ACC112 (cell line): ENCODE measurements around the gene NDNF.

Experiments
- H2AFZ ChIP-seq: fragments of 200-600 bp; sonication (generic); one replicate; pipeline ENCODE4 v1.6.0; 2017; ENCODE audit warnings: antibody characterized with exemption, low read length; ENCODE audit not compliant: unreplicated experiment
- H3K27ac ChIP-seq: fragments of 200-600 bp; sonication (generic); 2 replicates; pipeline ENCODE4 v1.5.1; 2014; ENCODE audit warnings: low read depth, mild to moderate bottlenecking, antibody characterized with exemption, low read length, moderate library complexity
- H3K27me3 ChIP-seq: fragments of 200-600 bp; sonication (generic); 2 replicates; pipeline ENCODE4 v1.6.1; 2014; ENCODE audit warnings: mild to moderate bottlenecking, antibody characterized with exemption, low read length, moderate library complexity, mixed read lengths; ENCODE audit not compliant: insufficient read depth
- H3K36me3 ChIP-seq: fragments of 200-600 bp; sonication (generic); 2 replicates; pipeline ENCODE4 v1.6.1; 2016; ENCODE audit warnings: mild to moderate bottlenecking, antibody characterized with exemption, low read length, moderate library complexity, mixed read lengths; ENCODE audit not compliant: insufficient read depth
- H3K4me1 ChIP-seq: fragments of 200-600 bp; sonication (generic); one replicate; pipeline ENCODE4 v1.6.1; 2016; ENCODE audit warnings: low read length, mixed read lengths; ENCODE audit not compliant: insufficient read depth, unreplicated experiment, control insufficient read depth
- H3K4me3 ChIP-seq: fragments of 200-600 bp; sonication (generic); 2 replicates; pipeline ENCODE4 v1.5.1; 2014; ENCODE audit warnings: mild to moderate bottlenecking, low read depth, low read length
- H3K79me2 ChIP-seq: fragments of 200-600 bp; sonication (generic); one replicate; pipeline ENCODE4 v1.6.0; 2016; ENCODE audit warnings: low read length; ENCODE audit not compliant: control insufficient read depth, unreplicated experiment, insufficient read depth

The NDNF gene

DNA sequence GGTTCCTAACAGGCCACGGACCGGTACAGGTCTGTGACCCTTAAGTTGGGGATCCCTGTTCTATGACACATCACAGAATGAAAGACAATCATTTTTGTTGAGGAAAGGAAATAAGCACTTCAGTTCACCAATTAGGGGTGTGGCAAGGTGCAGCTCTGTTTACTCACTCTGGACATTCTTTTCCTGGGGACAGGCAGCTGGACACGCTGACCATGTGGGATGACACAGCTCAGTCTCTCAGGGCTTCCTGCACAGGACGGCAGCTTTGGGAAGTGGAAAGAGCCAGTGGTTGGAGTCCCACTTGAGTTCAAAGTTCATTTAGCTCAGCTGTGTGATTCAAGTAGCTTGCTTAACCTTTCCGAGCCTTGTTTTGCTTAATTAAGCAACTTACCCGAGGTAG, 55.7 kb downstream of the NDNF start:
- H3K27ac ChIP-seq = no peak overlapping the region
- H3K27me3 ChIP-seq = no peaks in the 10 kb centered on the region
- no peaks in the 10 kb centered on the region for H3K4me1 ChIP-seq
- no peak overlapping the region for H3K4me3 ChIP-seq
- no peaks in the 10 kb centered on the region for H3K36me3 ChIP-seq
- no peaks in the 10 kb centered on the region for H3K79me2 ChIP-seq
- no peak overlapping the region for H2AFZ ChIP-seq

DNA sequence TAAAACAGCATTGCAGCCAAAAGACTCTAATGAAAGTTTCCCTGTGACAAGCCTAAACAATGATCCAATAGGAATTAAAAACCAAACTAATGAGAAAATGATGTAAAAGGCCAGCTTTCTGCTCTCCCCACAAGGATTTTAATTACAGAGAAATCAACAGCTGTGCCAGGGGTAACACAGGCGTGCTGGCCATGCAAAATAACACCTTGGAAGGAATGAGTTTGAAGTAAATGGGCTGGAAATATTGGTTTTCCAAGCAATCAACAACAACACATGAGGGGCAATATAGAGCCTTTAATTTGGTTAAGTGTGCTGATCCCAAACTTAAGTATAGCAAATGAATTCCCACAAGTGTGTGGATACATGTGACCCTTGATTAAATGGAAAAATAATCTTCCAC, 56.9 kb downstream of the NDNF start:
- H3K4me3 ChIP-seq = no peak overlapping the region
- no peaks in the 10 kb centered on the region for H3K79me2 ChIP-seq
- no peak overlapping the region for H3K27ac ChIP-seq
- H3K27me3 ChIP-seq = no peaks in the 10 kb centered on the region
- H2AFZ ChIP-seq = no peak overlapping the region
- H3K36me3 ChIP-seq = no peaks in the 10 kb centered on the region
- no peaks in the 10 kb centered on the region for H3K4me1 ChIP-seq

DNA sequence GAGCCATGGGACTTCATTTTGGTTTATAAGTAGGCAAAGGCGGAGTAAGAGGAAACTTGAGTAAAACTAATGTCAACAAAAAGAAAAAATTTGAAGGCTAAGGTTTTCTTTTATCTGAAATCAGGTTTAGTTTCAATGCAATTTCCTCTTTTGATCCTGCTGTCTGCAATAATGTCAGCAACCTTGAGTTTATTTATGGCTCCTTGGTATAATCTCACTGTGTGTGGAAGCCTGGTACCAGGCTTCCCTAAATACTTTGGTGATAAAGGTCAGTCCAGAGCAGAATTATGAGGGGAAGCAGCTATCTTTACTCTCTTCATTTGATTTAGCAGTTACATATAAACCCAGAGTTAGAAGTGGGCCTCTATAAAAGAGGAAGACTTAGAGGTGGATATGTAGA, 57.8 kb downstream of the NDNF start:
- Histone ChIP-seq H3K4me3 (no peak overlapping the region), H3K36me3 (no peaks in the 10 kb centered on the region), H3K27me3 (no peaks in the 10 kb centered on the region), H3K4me1 (no peaks in the 10 kb centered on the region), H3K79me2 (no peaks in the 10 kb centered on the region), H3K27ac (no peak overlapping the region), H2AFZ (no peak overlapping the region)

DNA sequence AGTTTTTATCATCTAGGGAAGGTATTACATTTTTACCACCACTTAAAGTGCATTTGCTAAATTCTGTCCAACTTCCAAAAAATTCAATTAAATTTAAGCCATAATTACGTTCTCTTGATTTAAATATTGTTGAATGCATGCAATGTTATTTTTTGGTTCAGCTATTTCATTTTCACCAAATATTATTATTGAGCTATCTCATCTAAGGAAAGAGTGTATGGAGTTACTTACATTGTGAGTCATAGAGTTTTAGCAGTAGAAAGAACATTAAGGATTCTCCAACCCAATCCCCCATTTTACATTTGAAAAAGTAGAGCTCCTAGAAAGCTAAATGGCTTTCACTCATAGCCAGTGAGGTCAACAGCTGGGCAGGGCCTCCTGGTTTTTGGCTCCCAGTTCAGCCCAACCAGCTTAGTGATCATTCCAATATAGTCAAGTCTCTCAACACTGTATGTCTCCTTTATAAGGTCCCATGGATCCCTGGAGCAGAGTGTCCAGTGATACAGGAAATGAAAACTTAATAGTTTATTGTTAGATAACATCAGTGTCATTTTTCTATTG, 60.5 kb downstream of the NDNF start:
- Histone ChIP-seq H3K36me3 (no peaks in the 10 kb centered on the region), H3K4me1 (no peaks in the 10 kb centered on the region), H3K27ac (no peak overlapping the region), H3K79me2 (no peaks in the 10 kb centered on the region), H3K4me3 (no peak overlapping the region), H3K27me3 (no peaks in the 10 kb centered on the region), H2AFZ (no peak overlapping the region)

DNA sequence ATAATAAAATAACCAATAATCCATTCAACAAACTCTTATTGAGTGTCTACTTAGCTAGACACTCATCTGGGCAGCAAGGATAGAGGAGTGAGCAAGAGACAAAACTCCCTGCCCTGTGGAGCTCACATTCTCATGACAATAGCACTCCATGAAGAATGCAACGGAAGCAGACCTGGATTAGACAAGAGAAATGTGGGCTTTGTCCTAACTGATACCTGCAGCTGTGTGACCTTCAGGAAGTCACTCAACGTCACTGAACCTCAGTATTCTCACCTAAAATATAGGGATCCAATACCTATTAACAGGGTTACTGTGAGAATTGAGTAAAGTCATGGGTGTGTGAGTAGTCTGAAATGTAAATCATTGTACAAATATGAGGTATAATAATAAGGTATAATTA, 61.2 kb downstream of the NDNF start:
- H3K27me3 ChIP-seq = no peaks in the 10 kb centered on the region
- no peaks in the 10 kb centered on the region for H3K36me3 ChIP-seq
- H3K79me2 ChIP-seq = no peaks in the 10 kb centered on the region
- no peak overlapping the region for H3K27ac ChIP-seq
- H2AFZ ChIP-seq = no peak overlapping the region
- H3K4me3 ChIP-seq = no peak overlapping the region
- H3K4me1 ChIP-seq = no peaks in the 10 kb centered on the region

DNA sequence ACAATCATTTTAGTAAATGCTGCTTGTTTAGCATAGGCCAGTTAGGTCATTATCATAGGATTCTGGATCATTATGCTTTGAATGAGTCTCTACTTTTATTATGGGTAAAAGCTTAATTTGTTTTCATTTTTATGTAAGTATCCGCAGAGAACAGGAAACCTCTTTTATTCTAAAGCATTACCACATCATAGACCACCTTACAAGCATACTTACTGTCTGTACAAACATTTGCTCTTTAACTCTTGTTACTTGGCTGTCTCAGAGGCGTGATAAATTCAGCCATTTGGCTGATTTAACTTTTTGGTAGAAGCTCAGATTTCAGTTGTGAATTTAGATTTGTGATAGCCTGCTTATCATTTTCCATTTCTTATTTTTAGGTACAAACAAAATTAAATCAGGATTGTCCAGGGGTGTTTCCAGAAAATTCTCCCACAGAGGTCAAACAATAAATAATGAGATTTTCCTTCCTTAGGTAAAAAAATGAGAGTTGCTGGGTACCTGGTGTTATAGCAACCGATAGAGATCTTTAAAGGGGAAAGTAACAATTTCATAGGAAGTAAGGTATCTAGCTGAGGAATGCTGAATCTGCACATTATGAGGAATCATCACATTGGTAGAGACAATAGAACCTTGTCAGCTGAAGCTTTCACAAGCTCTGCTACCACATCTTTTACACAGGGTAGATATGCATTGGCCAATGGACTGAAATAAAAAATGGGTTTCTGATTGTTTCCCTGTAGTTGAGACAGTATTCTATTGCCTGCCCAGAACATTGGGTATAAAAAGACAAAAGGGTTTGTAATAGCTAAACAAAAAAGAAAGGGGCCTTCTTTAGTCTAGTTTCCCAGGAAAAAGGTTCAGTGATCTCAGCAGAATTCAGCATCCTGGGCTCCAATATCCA, 62.5 kb downstream of the NDNF start:
- H3K4me3 ChIP-seq = no peak overlapping the region
- no peaks in the 10 kb centered on the region for H3K79me2 ChIP-seq
- no peak overlapping the region for H2AFZ ChIP-seq
- no peaks in the 10 kb centered on the region for H3K27me3 ChIP-seq
- no peaks in the 10 kb centered on the region for H3K36me3 ChIP-seq
- no peak overlapping the region for H3K27ac ChIP-seq
- H3K4me1 ChIP-seq = no peaks in the 10 kb centered on the region

DNA sequence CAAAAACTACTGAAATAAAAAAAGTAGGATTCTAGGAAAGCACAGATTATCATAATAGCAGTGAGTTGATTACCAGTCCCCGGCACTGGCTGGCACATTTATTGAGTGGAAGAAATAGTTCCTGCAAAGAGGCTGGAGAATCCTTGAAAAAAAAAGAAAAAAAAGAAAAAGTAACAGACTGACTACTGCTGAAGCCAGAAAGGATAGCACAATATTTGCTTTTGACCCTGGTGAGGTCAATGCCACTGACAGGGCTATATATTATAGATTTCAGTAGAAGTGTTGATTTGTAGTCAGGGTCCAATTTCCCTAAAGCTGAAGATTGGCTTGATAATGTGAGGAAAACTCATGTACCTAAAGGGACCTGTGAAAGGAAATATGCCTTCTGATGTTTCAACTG, 64.7 kb downstream of the NDNF start:
- H3K79me2 ChIP-seq = no peaks in the 10 kb centered on the region
- no peaks in the 10 kb centered on the region for H3K36me3 ChIP-seq
- H3K27ac ChIP-seq = no peak overlapping the region
- no peak overlapping the region for H3K4me3 ChIP-seq
- no peak overlapping the region for H2AFZ ChIP-seq
- H3K4me1 ChIP-seq = no peaks in the 10 kb centered on the region
- H3K27me3 ChIP-seq = no peaks in the 10 kb centered on the region

DNA sequence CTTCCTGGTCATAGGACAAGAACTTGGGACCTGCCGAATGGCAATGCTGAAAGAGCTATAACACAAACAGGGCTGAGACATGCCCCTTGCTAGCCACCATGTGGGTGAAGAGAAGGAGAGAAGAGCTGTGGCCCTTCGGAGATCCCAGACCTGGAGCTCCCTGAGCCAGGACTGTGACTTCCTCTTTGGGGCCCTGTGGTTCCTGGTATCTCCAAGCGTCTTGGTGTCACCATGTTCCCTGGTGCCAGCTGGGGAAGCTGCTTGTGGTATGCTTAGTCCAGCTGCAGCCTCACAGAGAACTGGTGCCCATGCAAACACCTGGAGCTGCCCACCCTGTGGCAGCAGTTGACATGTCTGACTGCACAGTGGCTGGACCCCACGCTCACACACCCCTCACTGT, 68.5 kb downstream of the NDNF start:
- no peaks in the 10 kb centered on the region for H3K36me3 ChIP-seq
- no peaks in the 10 kb centered on the region for H3K79me2 ChIP-seq
- no peaks in the 10 kb centered on the region for H3K4me1 ChIP-seq
- no peak overlapping the region for H2AFZ ChIP-seq
- no peak overlapping the region for H3K4me3 ChIP-seq
- H3K27ac ChIP-seq = no peak overlapping the region
- H3K27me3 ChIP-seq = no peaks in the 10 kb centered on the region

DNA sequence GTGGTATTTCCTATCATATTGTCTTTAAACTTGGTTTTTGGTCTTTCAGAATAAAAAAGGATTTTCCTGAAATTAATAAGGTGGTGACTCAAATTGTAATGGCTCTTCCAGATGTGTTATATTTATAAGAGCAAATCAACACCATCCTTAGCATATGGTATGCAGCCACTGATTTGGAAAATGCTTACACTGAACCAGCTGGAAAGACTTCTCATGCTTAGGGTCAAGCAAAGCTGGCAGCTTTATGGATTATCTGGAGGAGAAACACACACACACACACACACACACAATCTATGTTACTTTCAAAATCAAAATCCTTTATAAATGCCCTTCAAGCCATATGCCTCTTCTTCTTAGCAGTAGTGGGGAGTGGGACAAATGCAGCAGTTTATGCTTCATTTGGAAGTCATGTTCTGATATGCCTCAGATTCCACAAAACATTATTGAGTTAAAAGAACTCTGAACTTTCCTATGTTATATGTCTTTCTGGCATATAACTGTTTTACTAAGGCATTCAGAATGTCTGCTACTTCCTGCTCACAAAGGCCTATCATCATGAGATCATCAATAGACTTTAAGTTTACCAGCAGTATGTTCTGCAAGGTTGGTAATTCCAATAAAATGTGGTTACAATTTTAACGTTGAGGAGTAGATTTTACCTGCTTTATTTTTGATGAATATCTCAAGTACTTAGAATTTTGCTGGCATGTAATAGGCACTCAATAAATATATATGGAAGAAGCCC, 76.9 kb downstream of the NDNF start:
- Histone ChIP-seq H3K4me3 (no peak overlapping the region), H3K79me2 (no peaks in the 10 kb centered on the region), H3K27me3 (no peaks in the 10 kb centered on the region), H2AFZ (no peak overlapping the region), H3K36me3 (no peaks in the 10 kb centered on the region), H3K27ac (no peak overlapping the region), H3K4me1 (no peaks in the 10 kb centered on the region)

DNA sequence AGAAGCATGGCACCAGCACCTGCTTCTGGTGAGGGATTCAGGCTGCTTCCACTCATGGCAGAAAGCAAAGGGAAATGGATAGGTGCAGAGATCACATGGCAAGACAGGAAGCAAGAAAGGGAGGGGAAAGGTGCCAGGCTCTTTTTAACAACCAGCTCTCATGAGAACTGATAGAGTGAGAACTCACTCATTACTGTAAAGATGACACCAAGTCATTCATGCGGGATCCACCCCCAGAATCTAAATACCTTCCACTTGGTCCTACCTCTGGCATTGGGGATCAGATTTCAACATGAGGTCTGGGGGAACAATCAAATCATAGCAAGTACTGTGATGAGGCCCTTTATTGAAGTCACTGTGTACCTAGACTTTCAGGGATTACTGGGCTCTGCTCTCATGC, 77.8 kb downstream of the NDNF start:
- H3K4me1 ChIP-seq = no peaks in the 10 kb centered on the region
- no peaks in the 10 kb centered on the region for H3K36me3 ChIP-seq
- no peak overlapping the region for H3K4me3 ChIP-seq
- H3K27me3 ChIP-seq = 0 out of 2 replicates have a peak, but pooled peaks cover 2% of the 10 kb centered on the region
- no peak overlapping the region for H2AFZ ChIP-seq
- no peak overlapping the region for H3K27ac ChIP-seq
- H3K79me2 ChIP-seq = no peaks in the 10 kb centered on the region
